Naive thymus-derived CD8-positive, alpha-beta T cell (primary cell): Measurements from ENCODE around the gene TMEM40. TPM values are rescaled to one million over a fixed set of nuclear protein-coding genes. Genes with fewer than 3 reads are reported as not detected.

Source experiments
- ATAC-seq, 2 donors: fragments of 150-1000 bp; cut with Tn5 transposase in 1 of 2; sonication (Bioruptor Pico), chemical (Tn5 transposase) in 1 of 2; 1 replicate in 1 of 2; 2 replicates in 1 of 2; pipeline ENCODE4 v1.10.0; 2021; ENCODE audit warnings: mild to moderate bottlenecking in 2 of 2, moderate library complexity in 2 of 2
- POLR2A ChIA-PET: fragments of 350-600 bp; sonication (Branson Sonifier 250); formaldehyde crosslinking; loops from one replicate; lab custom pipeline; 2021; ENCODE audit warnings: antibody characterized with exemption; lab: Charles Lee
- DNase-seq, 10 donors: peaks; one replicate each; pipeline versions ENCODE4 v3.0.0 to v3.0.0-alpha.2; 2020 to 2022
- H3K27ac Mint-ChIP-seq, 10 donors: one replicate each; pipeline ENCODE4 v1.8.0; 2020 to 2022; ENCODE audit warnings: mild to moderate bottlenecking in 10 of 10, mixed read lengths in 10 of 10, moderate library complexity in 4 of 10, inconsistent platforms in 1 of 10
- H3K27me3 Mint-ChIP-seq, 5 donors: one replicate each; pipeline ENCODE4 v1.8.0; 2021 to 2022; ENCODE audit warnings: mixed read lengths in 5 of 5
- H3K36me3 Mint-ChIP-seq, 3 donors: one replicate each; pipeline ENCODE4 v1.8.0; 2020 to 2022; ENCODE audit warnings: mixed read lengths in 3 of 3, mild to moderate bottlenecking in 2 of 3, inconsistent platforms in 1 of 3
- H3K4me1 Mint-ChIP-seq, 4 donors: one replicate each; pipeline ENCODE4 v1.8.0; 2021 to 2022; ENCODE audit warnings: mixed read lengths in 4 of 4
- H3K4me3 Mint-ChIP-seq, 10 donors: one replicate each; pipeline ENCODE4 v1.8.0; 2020 to 2022; ENCODE audit warnings: mild to moderate bottlenecking in 10 of 10, mixed read lengths in 10 of 10, moderate library complexity in 6 of 10, inconsistent platforms in 1 of 10
- H3K9me3 Mint-ChIP-seq, 9 donors: one replicate each; pipeline ENCODE4 v1.8.0; 2020 to 2022; ENCODE audit warnings: mixed read lengths in 9 of 9, mild to moderate bottlenecking in 3 of 9, inconsistent platforms in 1 of 9, moderate library complexity in 1 of 9
- polyA plus RNA-seq, 3 donors: library from polyadenylated mRNA; unstranded; fragments of 300-500 nt; fragmentation: Illumina TruSeq; gene quantifications; one replicate each; pipeline ENCODE4 v1.2.3, GENCODE V29; 2021
- total RNA-seq, 8 experiments: library from RNA in 2 of 8; stranded (reverse) in 2 of 8; gene quantifications; one replicate each; pipeline ENCODE4 v1.2.3 and lab custom pipeline; 2021 to 2026

TMEM40 gene
- total and polyA plus RNA-seq, 5 experiments from 2014 or later, result not detected

GRCh38 chr3:12774619-12775018 is 15.6 kb upstream of the TMEM40 start:
- ATAC-seq (no peak), DNase-seq (no peak)
- POLR2A ChIA-PET, result interaction anchor here (0.6 to 0.9 kb wide), 2 partner anchors 22 to 67 kb away, joined by 3 to 6 read pairs; no protein-coding TSS in a partner anchor
- H3K27ac Mint-ChIP-seq, result no peak overlapping the region
- H3K36me3 Mint-ChIP-seq, result no peaks in the 10 kb centered on the region
- H3K9me3 Mint-ChIP-seq, result peaks cover 0 to 6% (median 0%) of the 10 kb centered on the region in 9 donors
- H3K4me3 Mint-ChIP-seq, result no peak overlapping the region
- H3K4me1 Mint-ChIP-seq, result peaks cover 6 to 12% (median 8%) of the 10 kb centered on the region in 4 donors
- H3K27me3 Mint-ChIP-seq, result peaks cover 0 to 8% (median 0%) of the 10 kb centered on the region in 5 donors

GRCh38 chr3:12773710-12774086 is 14.6 kb upstream of the TMEM40 start:
- Mint-ChIP-seq H3K27me3 (peaks cover 0 to 6% (median 0%) of the 10 kb centered on the region in 5 donors), H3K4me1 (peaks cover 6 to 12% (median 8%) of the 10 kb centered on the region in 4 donors), H3K36me3 (no peaks in the 10 kb centered on the region), H3K27ac (peak overlapping the region in 1 of 10 donors; percentile 82), H3K9me3 (peaks cover 0 to 6% (median 0%) of the 10 kb centered on the region in 9 donors), H3K4me3 (no peak overlapping the region)
- ATAC-seq (no peak), DNase-seq (no peak)
- POLR2A ChIA-PET, result interaction anchor here (0.9 kb wide), 1 partner anchor 21 kb away, joined by 6 read pairs; no protein-coding TSS in a partner anchor

GRCh38 chr3:12773030-12773709 is 14.1 kb upstream of the TMEM40 start:
- Mint-ChIP-seq H3K27me3 (peaks cover 0 to 6% (median 0%) of the 10 kb centered on the region in 5 donors), H3K27ac (peak overlapping the region in 1 of 10 donors; percentile 82), H3K4me1 (peaks cover 6 to 12% (median 8%) of the 10 kb centered on the region in 4 donors), H3K4me3 (no peak overlapping the region), H3K36me3 (no peaks in the 10 kb centered on the region), H3K9me3 (peaks cover 0 to 6% (median 0%) of the 10 kb centered on the region in 9 donors)
- no peak for ATAC-seq
- no peak for DNase-seq
- POLR2A ChIA-PET, result no interaction called here

- peaks cover 0 to 6% (median 0%) of the 10 kb centered on the region in 5 donors for H3K27me3 Mint-ChIP-seq
- H3K4me3 Mint-ChIP-seq, result no peak overlapping the region
- peaks cover 6 to 12% (median 8%) of the 10 kb centered on the region in 4 donors for H3K4me1 Mint-ChIP-seq
- peaks cover 0 to 6% (median 0%) of the 10 kb centered on the region in 9 donors for H3K9me3 Mint-ChIP-seq
- POLR2A ChIA-PET, result no interaction called here
- H3K27ac Mint-ChIP-seq, result no peak overlapping the region
- ATAC-seq (no peak), DNase-seq (no peak)
- no peaks in the 10 kb centered on the region for H3K36me3 Mint-ChIP-seq
These were observed 13.4 kb upstream of the TMEM40 start for GRCh38 chr3:12772462-12772861.

- no peak for ATAC-seq
- no peak overlapping the region for H3K4me3 Mint-ChIP-seq
- H3K9me3 Mint-ChIP-seq, result peaks cover 0 to 6% (median 0%) of the 10 kb centered on the region in 9 donors
- POLR2A ChIA-PET, result no interaction called here
- H3K27me3 Mint-ChIP-seq, result peaks cover 0 to 3% (median 0%) of the 10 kb centered on the region in 5 donors
- peaks cover 6 to 12% (median 8%) of the 10 kb centered on the region in 4 donors for H3K4me1 Mint-ChIP-seq
- H3K27ac Mint-ChIP-seq, result peak overlapping the region in 1 of 10 donors; percentile 59
- no peak for DNase-seq
- no peaks in the 10 kb centered on the region for H3K36me3 Mint-ChIP-seq
These were observed 12.2 kb upstream of the TMEM40 start for GRCh38 chr3:12771236-12771635.

- POLR2A ChIA-PET, result no interaction called here
These were observed 10.7 kb upstream of the TMEM40 start for GRCh38 chr3:12769761-12770160.

GRCh38 chr3:12768579-12769527 is 9.8 kb upstream of the TMEM40 start:
- ATAC-seq (no peak), DNase-seq (no peak)
- H3K4me3 Mint-ChIP-seq, result no peak overlapping the region
- no peak overlapping the region for H3K27ac Mint-ChIP-seq
- no peaks in the 10 kb centered on the region for H3K27me3 Mint-ChIP-seq
- POLR2A ChIA-PET, result no interaction called here
- H3K9me3 Mint-ChIP-seq, result peaks cover 0 to 5% (median 0%) of the 10 kb centered on the region in 9 donors
- H3K36me3 Mint-ChIP-seq, result no peaks in the 10 kb centered on the region
- H3K4me1 Mint-ChIP-seq, result peaks cover 6 to 12% (median 8%) of the 10 kb centered on the region in 4 donors

More at GRCh38 chr3:12769761-12770160, 10.7 kb upstream of the TMEM40 start:
- peaks cover 0 to 6% (median 0%) of the 10 kb centered on the region in 9 donors for H3K9me3 Mint-ChIP-seq
- no peaks in the 10 kb centered on the region for H3K36me3 Mint-ChIP-seq
- DNase-seq (no peak), ATAC-seq (no peak)
- no peaks in the 10 kb centered on the region for H3K27me3 Mint-ChIP-seq
- peaks cover 6 to 12% (median 8%) of the 10 kb centered on the region in 4 donors for H3K4me1 Mint-ChIP-seq
- no peak overlapping the region for H3K4me3 Mint-ChIP-seq
- H3K27ac Mint-ChIP-seq, result no peak overlapping the region

GRCh38 chr3:12766541-12766940 is 7.5 kb upstream of the TMEM40 start:
- no peak for DNase-seq
- no peak for ATAC-seq
- H3K4me1 Mint-ChIP-seq, result peaks cover 0 to 6% (median 4%) of the 10 kb centered on the region in 4 donors
- no peak overlapping the region for H3K27ac Mint-ChIP-seq
- no peak overlapping the region for H3K4me3 Mint-ChIP-seq
- POLR2A ChIA-PET, result interaction anchor here (0.8 kb wide), 1 partner anchor 21 kb away, joined by 3 read pairs; no protein-coding TSS in a partner anchor
- H3K36me3 Mint-ChIP-seq, result no peaks in the 10 kb centered on the region
- no peaks in the 10 kb centered on the region for H3K9me3 Mint-ChIP-seq
- peaks cover 0 to 1% (median 0%) of the 10 kb centered on the region in 5 donors for H3K27me3 Mint-ChIP-seq

GRCh38 chr3:12764171-12764776 is 5.2 kb upstream of the TMEM40 start:
- peaks cover 0 to 2% (median 0%) of the 10 kb centered on the region in 5 donors for H3K27me3 Mint-ChIP-seq
- no peak for DNase-seq
- H3K27ac Mint-ChIP-seq, result no peak overlapping the region
- ATAC-seq, result no peak
- POLR2A ChIA-PET, result no interaction called here
- H3K9me3 Mint-ChIP-seq, result no peaks in the 10 kb centered on the region
- no peaks in the 10 kb centered on the region for H3K36me3 Mint-ChIP-seq
- no peak overlapping the region for H3K4me3 Mint-ChIP-seq
- H3K4me1 Mint-ChIP-seq, result peaks cover 0 to 6% (median 4%) of the 10 kb centered on the region in 4 donors

- ATAC-seq, result no peak
- H3K36me3 Mint-ChIP-seq, result no peaks in the 10 kb centered on the region
- H3K4me3 Mint-ChIP-seq, result no peak overlapping the region
- H3K27ac Mint-ChIP-seq, result peak overlapping the region in 1 of 10 donors; percentile 76
- peaks cover 0 to 11% (median 6%) of the 10 kb centered on the region in 4 donors for H3K4me1 Mint-ChIP-seq
- peaks cover 2 to 10% (median 5%) of the 10 kb centered on the region in 5 donors for H3K27me3 Mint-ChIP-seq
- DNase-seq, result no peak
- H3K9me3 Mint-ChIP-seq, result no peaks in the 10 kb centered on the region
- POLR2A ChIA-PET, result no interaction called here
These were observed 870 bp upstream of the TMEM40 start for GRCh38 chr3:12759693-12760565.

GRCh38 chr3:12758025-12758781 is 856 bp downstream of the TMEM40 start:
- H3K4me1 Mint-ChIP-seq, result peaks cover 0 to 8% (median 4%) of the 10 kb centered on the region in 4 donors
- peaks cover 2 to 10% (median 5%) of the 10 kb centered on the region in 5 donors for H3K27me3 Mint-ChIP-seq
- POLR2A ChIA-PET, result interaction anchor here (0.5 kb wide), 1 partner anchor 21 kb away, joined by 4 read pairs; no protein-coding TSS in a partner anchor
- no peaks in the 10 kb centered on the region for H3K36me3 Mint-ChIP-seq
- H3K9me3 Mint-ChIP-seq, result no peaks in the 10 kb centered on the region
- H3K27ac Mint-ChIP-seq, result no peak overlapping the region
- no peak for ATAC-seq
- no peak overlapping the region for H3K4me3 Mint-ChIP-seq
- DNase-seq, result no peak
